Keratinocyte (primary cell): ENCODE measurements around the gene CEACAM19. TPM values are rescaled to one million over a fixed set of nuclear protein-coding genes. Genes with fewer than 3 reads are reported as not detected.

Source experiments
- DNase-seq: peaks from one replicate; pipeline ENCODE4 v3.0.0-alpha.2; 2011; ENCODE audit warnings: low read depth, missing footprints, low spot score
- FAIRE-seq: peaks from 2 replicates; lab custom pipeline; 2011; peaks lifted over from hg19 to GRCh38; lab: Jason Lieb, UNC
- H2AFZ ChIP-seq: 2 replicates; pipeline ENCODE4 v1.6.0; 2012; ENCODE audit warnings: low read length, control low read depth, inconsistent platforms; ENCODE audit not compliant: control insufficient read depth
- H3K27ac ChIP-seq: 2 replicates; pipeline ENCODE4 v1.5.1; 2011; ENCODE audit warnings: low read length; ENCODE audit not compliant: control insufficient read depth, insufficient read depth
- H3K27me3 ChIP-seq: 3 replicates; pipeline ENCODE4 v1.6.0; 2011; ENCODE audit warnings: low read length; ENCODE audit not compliant: control insufficient read depth, insufficient read depth; ENCODE audit errors: extremely low read depth
- H3K36me3 ChIP-seq, 2 experiments: 2 replicates in 1 of 2; 3 replicates in 1 of 2; pipeline ENCODE4 v1.5.1; 2011; ENCODE audit warnings: low read length in 2 of 2, mild to moderate bottlenecking in 1 of 2; ENCODE audit not compliant: control insufficient read depth in 2 of 2, insufficient read depth in 2 of 2; ENCODE audit errors: extremely low read depth in 1 of 2
- H3K4me1 ChIP-seq: 3 replicates; pipeline ENCODE4 v1.5.1; 2011; ENCODE audit warnings: low read length; ENCODE audit not compliant: control insufficient read depth, insufficient read depth; ENCODE audit errors: extremely low read depth
- H3K4me2 ChIP-seq: 3 replicates; pipeline ENCODE4 v1.6.0; 2011; ENCODE audit warnings: low read depth, low read length; ENCODE audit not compliant: control insufficient read depth, insufficient read depth; ENCODE audit errors: extremely low read depth
- H3K4me3 ChIP-seq, 3 experiments: fragments of 200-600 bp in 1 of 3; sonication (generic) in 1 of 3; 2 replicates in 2 of 3; 3 replicates in 1 of 3; pipeline ENCODE4 v1.5.1; 2011 to 2016; ENCODE audit warnings: low read length in 3 of 3, mild to moderate bottlenecking in 3 of 3, control low read depth in 2 of 3, inconsistent platforms in 1 of 3, low read depth in 1 of 3, mixed read lengths in 1 of 3, mixed run types in 1 of 3, moderate library complexity in 1 of 3; ENCODE audit not compliant: control insufficient read depth in 2 of 3, insufficient read depth in 2 of 3; ENCODE audit errors: extremely low read depth in 1 of 3
- H3K79me2 ChIP-seq: 2 replicates; pipeline ENCODE4 v1.6.0; 2012; ENCODE audit warnings: low read length; ENCODE audit not compliant: control insufficient read depth, insufficient read depth
- H3K9ac ChIP-seq: 3 replicates; pipeline ENCODE4 v1.6.0; 2011; ENCODE audit warnings: low read length; ENCODE audit not compliant: control insufficient read depth, insufficient read depth; ENCODE audit errors: extremely low read depth
- H3K9me1 ChIP-seq: 3 replicates; pipeline ENCODE4 v1.6.0; 2011; ENCODE audit warnings: low read length; ENCODE audit not compliant: control insufficient read depth, insufficient read depth; ENCODE audit errors: extremely low read depth
- H3K9me3 ChIP-seq: 2 replicates; pipeline ENCODE4 v1.5.1; 2012; ENCODE audit warnings: low read depth, low read length; ENCODE audit not compliant: control insufficient read depth
- H4K20me1 ChIP-seq: 3 replicates; pipeline ENCODE4 v1.6.0; 2011; ENCODE audit warnings: low read length; ENCODE audit not compliant: control insufficient read depth, insufficient read depth; ENCODE audit errors: extremely low read depth
- CTCF ChIP-seq, 3 experiments: IDR thresholded peaks in 1 of 3; conservative IDR thresholded peaks in 1 of 3; optimal IDR thresholded peaks in 1 of 3; 2 replicates in 2 of 3; 3 replicates in 1 of 3; pipeline versions ENCODE3 to v1.5.1; 2011; ENCODE audit warnings: low read length in 3 of 3, mild to moderate bottlenecking in 3 of 3, moderate library complexity in 2 of 3, control low read depth in 1 of 3, inconsistent platforms in 1 of 3; ENCODE audit not compliant: insufficient read depth in 2 of 3; ENCODE audit errors: extremely low read depth in 1 of 3
- EZH2 ChIP-seq: IDR thresholded peaks from one replicate; pipeline ENCODE4 v1.6.1; 2012; ENCODE audit warnings: inconsistent platforms, mild to moderate bottlenecking, low read length, moderate library complexity
- dilution Hi-C: fragments of 300-500 bp; cut with MboI; formaldehyde crosslinking; loops from one replicate; pipeline ENCODE4 v1.7.0; 2020; ENCODE audit warnings: low sequenced_read_pairs; ENCODE audit not compliant: extremely low pct_ligation_motif_present
- polyA plus RNA-seq, 5 experiments: library from polyadenylated mRNA; depleted of rRNA in 3 of 5; stranded (reverse) in 3 of 5; stranded (forward) in 1 of 5; unstranded in 1 of 5; fragments of >200 nt; gene quantifications; 1 replicate in 1 of 5; 2 replicates in 3 of 5; 3 replicates in 1 of 5; pipeline versions ENCODE4 v1.2.1 to v1.2.3, GENCODE V29; 2011 to 2012; ENCODE audit warnings: missing spikeins in 2 of 5, low read depth in 1 of 5, low replicate concordance in 1 of 5

Gene CEACAM19
- polyA plus RNA-seq, 1 donor (not counting 4 experiments of a cell fraction or from before 2014, with no cell fraction given): 3.7 TPM

DNA sequence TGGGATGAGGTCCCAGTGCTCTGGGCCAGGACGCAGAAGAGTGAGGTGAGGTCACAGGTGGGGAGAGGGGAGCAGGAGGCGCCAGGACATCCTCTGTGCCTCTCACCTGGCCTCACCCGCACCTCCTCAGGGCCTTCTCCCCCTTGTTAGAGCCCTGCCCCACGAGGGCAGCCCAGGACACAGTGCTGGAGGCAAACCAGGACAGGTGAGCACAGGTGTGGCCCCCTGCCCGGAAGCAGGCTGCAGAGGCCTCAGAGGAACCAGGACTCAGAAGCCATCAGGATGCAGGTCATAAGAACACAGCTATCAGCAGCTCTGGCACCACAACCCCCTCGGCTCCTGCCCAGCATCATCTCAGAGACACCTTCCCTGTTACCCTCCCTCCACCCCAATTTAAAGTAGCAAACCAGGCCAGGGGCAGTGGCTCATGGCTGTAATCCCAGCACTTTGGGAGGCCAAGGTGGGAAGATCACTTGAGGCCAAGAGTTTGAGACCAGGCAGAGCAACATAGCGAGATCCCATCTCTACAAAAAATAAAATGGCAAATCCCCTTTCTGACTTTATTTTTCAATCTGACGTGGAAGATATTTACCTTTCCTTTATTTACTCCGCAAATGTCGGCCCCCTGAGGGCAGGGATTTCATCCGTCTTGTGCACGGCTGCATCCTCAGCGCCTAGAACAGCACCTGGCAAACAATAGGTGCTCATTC lies 27.4 kb downstream of the CEACAM19 start, which contains the start of gene CEACAM16:
Gene CEACAM16, plus strand, starts transcription at position 660 of the 710 bp plus-strand sequence. CDS start 2,306 bp downstream, outside the sequence.
- Histone ChIP-seq H4K20me1 (no peaks in the 10 kb centered on the region), H3K9ac (no peak within 1 kb of the TSS), H3K27me3 (no peaks in the 10 kb centered on the region), H3K4me1 (peaks cover 12% of the 10 kb centered on the region), H3K4me3 (no peak within 1 kb of the TSS), H3K27ac (no peak within 1 kb of the TSS), H2AFZ (no peak within 1 kb of the TSS), H3K9me3 (no peaks in the 10 kb centered on the region), H3K79me2 (no peaks in the 10 kb centered on the region), H3K9me1 (no peaks in the 10 kb centered on the region), H3K36me3 (no peaks in the 10 kb centered on the region), H3K4me2 (no peak within 1 kb of the TSS)
- FAIRE-seq (no peak), DNase-seq (no peak)
- TF ChIP-seq EZH2 (no peak), CTCF (optimal IDR thresholded peaks at IDR 0.05 in 1 of 3, IDR thresholded peaks at IDR 0.05 in 1 of 3, conservative IDR thresholded peaks at IDR 0.05 in 1 of 3; ENCODE audit: extremely low read depth in 1 of 3, insufficient read depth in 2 of 3, low read length in 3 of 3) (no peak)
- dilution Hi-C loops: no loop called here

- no peak for FAIRE-seq
- H3K4me1 ChIP-seq: peaks cover 2% of the 10 kb centered on the region
- dilution Hi-C loops: no loop called here
- H3K36me3 ChIP-seq: no peaks in the 10 kb centered on the region
- no peak overlapping the region for H3K27ac ChIP-seq
- H3K4me2 ChIP-seq: no peak overlapping the region
- no peak for DNase-seq
- no peaks in the 10 kb centered on the region for H3K9me1 ChIP-seq
- no peaks in the 10 kb centered on the region for H3K27me3 ChIP-seq
- H2AFZ ChIP-seq: no peak overlapping the region
- no peaks in the 10 kb centered on the region for H3K79me2 ChIP-seq
- TF ChIP-seq CTCF (optimal IDR thresholded peaks at IDR 0.05 in 1 of 3, IDR thresholded peaks at IDR 0.05 in 1 of 3, conservative IDR thresholded peaks at IDR 0.05 in 1 of 3; ENCODE audit: extremely low read depth in 1 of 3, insufficient read depth in 2 of 3, low read length in 3 of 3): no peak
- no peak for TF ChIP-seq EZH2
- H3K9ac ChIP-seq: no peak overlapping the region
- no peaks in the 10 kb centered on the region for H4K20me1 ChIP-seq
- H3K9me3 ChIP-seq: no peaks in the 10 kb centered on the region
- H3K4me3 ChIP-seq: no peak overlapping the region
Observed at GRCh38 chr19:44700547-44700946, 29.3 kb downstream of the CEACAM19 start.
